ENCODE results near the gene SIVA1.

GRCh38 chr14:104752735-104753527, at the start of gene SIVA1:
- TF ChIP-seq CTCF (IDR thresholded peaks at IDR 0.05) (peak in 2 of 6 experiments; percentile 23 to 25), POLR2A (IDR thresholded peaks at IDR 0.05) (peak in 3 of 4 donors; percentile 62 to 88 (median 87))

Measured in esophagus squamous epithelium (tissue), 4 donors.